ENCODE results near the gene CHDH. TPM values are rescaled to one million over a fixed set of nuclear protein-coding genes. Genes with fewer than 3 reads are reported as not detected.

CHDH gene
- total RNA-seq, 2 experiments from 2014 or later: 9.0 to 9.1 TPM

DNA sequence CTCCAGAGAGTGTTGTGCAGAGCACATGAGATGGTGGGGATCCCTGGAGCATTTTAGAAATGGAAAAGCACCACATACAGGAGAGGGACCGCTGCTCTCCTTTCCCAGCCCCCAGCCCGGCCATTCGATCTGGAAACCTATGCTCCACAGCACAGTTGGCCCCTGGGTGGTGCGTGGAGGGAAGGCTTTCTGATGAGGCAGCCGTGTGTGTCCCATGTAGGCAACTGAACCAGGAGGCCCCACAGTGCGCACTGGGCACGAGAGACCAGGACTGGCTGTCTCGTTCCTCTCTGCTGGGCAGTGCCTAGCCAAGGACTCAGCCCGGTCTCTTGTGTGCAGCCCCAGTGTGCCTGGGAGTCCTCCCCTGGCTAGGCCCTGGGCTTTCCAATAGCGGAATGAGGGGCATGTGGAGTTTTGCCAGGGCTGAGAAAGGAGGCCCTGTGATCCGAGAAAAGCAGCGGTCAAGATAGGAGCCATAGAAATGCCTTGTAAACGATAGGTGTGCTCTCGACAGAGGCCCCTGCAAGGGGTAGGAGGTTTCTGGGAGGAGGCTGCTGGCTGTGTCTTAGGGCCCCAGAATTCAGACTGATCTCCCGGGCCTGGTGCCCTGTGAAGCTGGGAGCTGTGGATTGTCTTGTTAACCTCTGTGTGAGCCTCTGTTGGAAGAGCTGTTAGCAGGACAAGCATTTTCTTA, 39.0 kb downstream of the CHDH start:
- Mint-ChIP-seq H3K9me3 (no peaks in the 10 kb centered on the region), H3K36me3 (ENCODE audit: low read depth) (no peaks in the 10 kb centered on the region), H3K27me3 (peaks cover 10% of the 10 kb centered on the region), H3K4me1 (no peaks in the 10 kb centered on the region), H3K27ac (no peak overlapping the region), H3K4me3 (no peak overlapping the region)
- ChIA-PET POLR2A (no interaction called here), CTCF (no interaction called here)
- DNase-seq: no peak

DNA sequence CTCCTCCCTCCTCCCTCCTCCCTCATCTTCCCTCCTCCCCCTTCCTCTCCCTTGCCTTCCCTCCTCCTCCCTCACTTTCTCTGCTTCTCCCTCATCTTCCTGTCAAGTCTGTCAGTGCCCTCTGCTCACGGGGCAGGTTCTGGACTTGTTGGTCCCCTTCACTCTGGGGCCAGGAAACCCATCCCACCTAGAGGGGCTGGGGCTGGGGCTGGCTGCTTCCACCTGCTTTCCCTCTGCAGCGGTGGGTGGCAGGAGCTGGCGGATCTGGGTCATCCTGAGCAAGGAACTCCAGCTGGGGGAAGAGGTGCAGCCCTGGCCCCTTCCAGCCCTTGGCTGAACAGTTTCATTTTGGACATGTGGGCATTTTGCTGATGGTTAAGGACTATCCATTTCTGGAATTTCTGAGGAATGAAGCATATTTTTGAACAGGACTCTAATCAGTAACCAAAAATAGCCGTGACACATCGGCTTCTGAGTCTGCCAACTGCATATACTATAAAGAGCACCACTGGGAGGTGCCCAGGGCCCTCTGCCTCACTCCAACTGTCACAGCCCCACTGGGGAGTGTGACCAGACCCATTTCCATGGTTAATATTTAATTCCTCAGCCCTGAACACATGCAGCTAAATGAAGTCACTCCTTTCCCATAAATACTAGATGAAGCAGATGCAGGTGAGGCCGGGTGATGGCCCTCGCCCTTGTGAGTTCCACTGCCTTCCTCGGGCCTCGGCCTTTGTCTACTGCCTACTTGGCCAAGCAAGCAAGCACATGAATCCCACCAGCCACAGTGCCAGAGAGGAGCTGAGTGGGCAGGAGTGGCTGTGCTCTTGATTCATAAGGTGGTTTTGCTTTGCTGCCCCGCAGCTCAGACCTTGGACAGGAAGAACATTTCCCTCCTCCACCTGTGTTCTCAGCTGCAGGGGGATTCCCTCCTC, 39.8 kb downstream of the CHDH start:
- H3K4me1 Mint-ChIP-seq: no peaks in the 10 kb centered on the region

DNA sequence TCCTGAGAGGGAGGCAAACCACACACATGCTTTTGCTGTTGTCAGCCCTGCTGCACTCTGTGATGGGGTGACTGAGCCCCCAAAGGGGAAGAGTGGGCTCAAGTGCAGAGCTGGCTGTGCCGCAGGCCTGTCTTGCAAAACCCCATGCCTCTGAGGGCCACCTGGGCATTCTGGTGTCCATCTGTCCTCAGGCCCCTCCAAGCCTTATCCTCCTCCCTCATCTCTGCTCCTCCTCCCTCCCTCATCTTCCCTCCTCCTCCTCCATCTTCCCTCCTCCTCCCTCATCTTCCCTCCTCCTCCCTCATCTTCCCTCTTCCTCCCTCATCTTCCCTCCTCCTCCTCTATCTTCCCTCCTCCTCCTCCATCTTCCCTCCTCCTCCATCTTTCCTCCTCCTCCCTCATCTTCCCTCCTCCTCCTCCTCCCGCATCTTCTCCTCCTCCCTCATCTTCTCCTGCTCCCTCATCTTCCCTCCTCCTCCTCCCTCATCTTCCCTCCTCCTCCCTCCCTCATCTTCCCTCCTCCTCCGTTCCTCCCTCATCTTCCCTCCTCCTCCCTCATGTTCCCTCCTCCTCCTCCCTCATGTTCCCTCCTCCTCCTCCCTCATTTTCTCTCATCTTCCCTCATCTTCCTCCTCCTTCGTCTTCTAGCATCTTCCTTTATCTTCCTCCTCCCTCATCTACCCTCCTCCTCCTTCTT, 40.6 kb downstream of the CHDH start:
- Mint-ChIP-seq H3K27me3 (peaks cover 10% of the 10 kb centered on the region), H3K9me3 (no peaks in the 10 kb centered on the region), H3K27ac (no peak overlapping the region), H3K36me3 (ENCODE audit: low read depth) (no peaks in the 10 kb centered on the region), H3K4me1 (no peaks in the 10 kb centered on the region), H3K4me3 (no peak overlapping the region)
- POLR2A ChIA-PET: interaction anchor here (0.8 kb wide), 1 partner anchor 23 kb away, joined by 3 read pairs; no protein-coding TSS in a partner anchor
- CTCF ChIA-PET: no interaction called here
- DNase-seq: no peak

More for the DNA sequence above, 39.8 kb downstream of the CHDH start:
- ChIA-PET CTCF (no interaction called here), POLR2A (no interaction called here)
- Mint-ChIP-seq H3K36me3 (ENCODE audit: low read depth) (no peaks in the 10 kb centered on the region), H3K27me3 (peaks cover 10% of the 10 kb centered on the region), H3K9me3 (no peaks in the 10 kb centered on the region), H3K4me3 (no peak overlapping the region), H3K27ac (no peak overlapping the region)
- DNase-seq: no peak

DNA sequence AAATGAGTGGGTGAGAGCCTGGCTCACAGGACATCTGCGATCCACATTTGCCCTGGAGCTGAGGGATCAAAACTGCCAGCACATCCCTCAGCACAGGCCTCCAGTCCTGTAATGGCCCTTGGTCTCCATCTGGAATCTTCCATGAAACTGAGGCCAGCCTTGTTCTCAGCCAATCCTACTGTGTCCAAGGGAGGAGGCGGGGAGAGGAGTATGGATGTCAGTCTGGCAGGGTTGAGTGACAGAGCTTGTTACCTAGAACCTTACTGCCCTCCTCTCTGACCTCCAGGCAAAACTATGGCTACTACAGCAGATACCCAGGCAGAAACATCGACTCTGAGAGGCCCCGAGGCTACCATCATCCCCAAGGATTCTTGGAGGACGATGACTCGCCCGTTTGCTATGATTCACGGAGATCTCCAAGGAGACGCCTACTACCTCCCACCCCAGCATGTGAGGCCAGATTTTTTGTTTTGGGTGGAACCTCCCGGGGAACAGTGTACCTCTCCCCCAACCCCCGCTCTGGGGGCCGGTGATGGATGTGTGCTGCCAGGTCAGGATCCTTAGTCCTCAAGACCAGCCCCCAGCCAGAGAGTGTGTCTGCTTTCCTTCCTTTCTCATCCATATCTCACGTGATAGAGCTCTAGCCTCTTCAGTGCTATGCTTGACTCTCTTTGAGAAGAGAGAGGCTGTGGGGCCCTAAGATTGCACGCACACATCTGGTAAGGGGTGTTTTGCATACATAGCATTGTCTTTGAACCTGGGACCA, 41.3 kb downstream of the CHDH start:
- Mint-ChIP-seq H3K27me3 (peaks cover 13% of the 10 kb centered on the region), H3K4me1 (no peaks in the 10 kb centered on the region), H3K27ac (no peak overlapping the region), H3K9me3 (no peaks in the 10 kb centered on the region), H3K36me3 (ENCODE audit: low read depth) (no peaks in the 10 kb centered on the region), H3K4me3 (no peak overlapping the region)
- CTCF ChIA-PET: no interaction called here
- POLR2A ChIA-PET: interaction anchor here (0.8 kb wide), 1 partner anchor 23 kb away, joined by 3 read pairs; no protein-coding TSS in a partner anchor
- no peak for DNase-seq

DNA sequence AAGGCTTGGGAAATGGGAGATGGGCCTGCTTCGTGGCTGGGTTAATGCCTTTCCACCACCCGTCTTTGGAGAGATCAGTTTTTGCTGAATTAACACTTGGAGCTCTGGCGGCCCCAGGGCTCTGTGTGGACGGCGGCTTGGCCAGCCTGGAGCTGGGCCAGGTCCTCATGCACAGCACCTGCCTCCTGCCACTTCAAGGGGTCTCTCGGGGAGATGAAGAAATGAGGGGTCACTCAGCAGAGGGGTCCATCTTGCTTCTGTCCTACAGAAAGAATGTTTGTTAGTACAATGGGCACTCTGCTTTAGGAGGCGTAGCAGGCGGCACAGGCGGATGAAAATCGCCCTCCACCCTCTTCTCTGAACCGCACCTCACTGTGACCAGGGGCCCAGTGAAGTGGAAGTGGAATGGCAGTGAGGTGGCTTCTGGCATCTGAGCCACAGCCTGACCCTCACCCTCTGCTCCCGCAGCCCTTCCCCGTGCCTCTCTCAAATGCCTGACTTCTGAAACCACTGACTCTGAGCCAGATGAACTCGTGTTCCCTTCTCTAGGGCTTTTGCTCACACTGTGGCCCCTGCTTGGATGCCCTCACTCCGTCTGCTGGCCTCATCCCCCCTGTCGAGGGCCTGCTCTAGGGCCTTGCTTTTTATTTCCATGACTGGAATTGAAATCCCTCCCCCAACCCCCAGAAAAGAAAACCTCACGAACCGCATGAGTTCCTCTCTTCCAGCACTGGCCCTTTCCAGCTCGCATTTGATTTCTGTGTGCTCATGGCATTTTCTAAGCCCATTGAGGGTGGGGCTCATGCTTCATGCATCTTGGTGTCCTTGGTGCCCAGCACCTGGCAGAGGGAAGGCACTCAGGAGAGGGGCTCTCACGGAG, 42.2 kb downstream of the CHDH start:
- no peak overlapping the region for H3K4me3 Mint-ChIP-seq
- ChIA-PET CTCF (no interaction called here), POLR2A (no interaction called here)
- H3K4me1 Mint-ChIP-seq: no peaks in the 10 kb centered on the region
- H3K36me3 Mint-ChIP-seq (ENCODE audit: low read depth): no peaks in the 10 kb centered on the region
- H3K9me3 Mint-ChIP-seq: no peaks in the 10 kb centered on the region
- H3K27me3 Mint-ChIP-seq: peaks cover 13% of the 10 kb centered on the region
- DNase-seq: no peak
- H3K27ac Mint-ChIP-seq: no peak overlapping the region

DNA sequence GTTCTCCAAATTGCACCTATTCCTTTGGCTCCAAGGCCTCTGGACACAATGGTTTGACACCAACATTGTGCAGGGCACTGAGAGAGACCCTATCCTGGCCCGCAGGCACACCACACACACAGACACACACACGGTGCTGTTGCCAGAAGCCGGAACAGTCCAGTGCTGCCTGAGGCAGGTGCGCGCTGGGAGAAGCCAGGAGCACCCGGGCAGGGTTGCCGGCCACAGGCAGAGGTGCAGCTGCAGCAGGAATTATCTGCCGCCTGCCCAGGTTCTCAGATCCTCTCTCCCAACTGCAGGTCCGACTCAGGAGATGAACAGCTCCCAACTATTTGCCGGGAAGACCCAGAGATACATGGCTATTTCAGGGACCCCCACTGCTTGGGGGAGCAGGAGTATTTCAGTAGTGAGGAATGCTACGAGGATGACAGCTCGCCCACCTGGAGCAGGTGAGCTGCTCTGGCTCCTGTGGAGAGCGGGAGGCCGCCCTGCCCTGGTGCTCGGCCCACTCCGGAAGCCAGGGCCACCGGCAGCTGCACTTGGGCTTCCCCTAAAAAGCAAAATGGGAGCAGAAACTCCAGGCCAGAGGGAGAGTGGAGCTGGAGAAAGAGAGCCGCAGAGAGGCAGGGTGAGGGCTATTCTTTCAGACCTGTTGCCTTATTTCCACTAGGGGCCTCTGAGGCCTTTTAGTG, 42.9 kb downstream of the CHDH start:
- Mint-ChIP-seq H3K9me3 (no peaks in the 10 kb centered on the region), H3K27ac (no peak overlapping the region), H3K4me1 (no peaks in the 10 kb centered on the region), H3K4me3 (no peak overlapping the region), H3K36me3 (ENCODE audit: low read depth) (no peaks in the 10 kb centered on the region), H3K27me3 (peaks cover 16% of the 10 kb centered on the region)
- no peak for DNase-seq
- ChIA-PET CTCF (no interaction called here), POLR2A (no interaction called here)

DNA sequence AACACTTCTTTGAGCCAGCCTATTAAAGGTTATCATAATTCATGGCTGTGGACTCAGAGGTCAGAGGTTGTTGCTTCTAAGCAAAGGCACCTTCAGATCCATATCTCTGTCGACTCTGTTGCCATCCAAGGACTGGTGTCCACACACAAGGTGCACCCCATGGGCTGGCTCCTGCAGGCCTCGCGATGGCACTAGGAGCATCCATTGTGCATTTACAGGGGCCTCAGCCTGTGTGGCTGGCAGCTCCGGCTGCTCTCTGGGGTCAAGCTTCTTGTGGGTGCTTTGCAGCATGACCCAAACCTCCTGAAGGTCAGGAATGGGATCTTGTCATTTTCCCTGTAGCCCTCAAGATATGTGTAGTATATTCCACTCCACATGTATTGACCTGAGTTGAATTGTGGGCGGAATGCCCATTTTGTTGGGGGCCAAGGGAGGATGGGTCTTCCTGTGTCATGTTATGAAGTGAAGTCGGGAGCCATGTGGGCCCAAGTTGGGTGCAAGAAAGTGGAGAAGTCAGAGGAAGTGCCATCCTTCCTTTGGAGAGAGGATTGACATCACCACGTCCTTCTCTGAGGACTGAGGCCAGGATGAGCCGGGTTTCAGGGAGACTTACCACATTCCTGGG, 43.9 kb downstream of the CHDH start:
- no peaks in the 10 kb centered on the region for H3K9me3 Mint-ChIP-seq
- peaks cover 24% of the 10 kb centered on the region for H3K27me3 Mint-ChIP-seq
- DNase-seq: no peak
- ChIA-PET CTCF (no interaction called here), POLR2A (no interaction called here)
- no peak overlapping the region for H3K27ac Mint-ChIP-seq
- H3K4me1 Mint-ChIP-seq: no peaks in the 10 kb centered on the region
- H3K4me3 Mint-ChIP-seq: no peak overlapping the region
- no peaks in the 10 kb centered on the region for H3K36me3 Mint-ChIP-seq (ENCODE audit: low read depth)

DNA sequence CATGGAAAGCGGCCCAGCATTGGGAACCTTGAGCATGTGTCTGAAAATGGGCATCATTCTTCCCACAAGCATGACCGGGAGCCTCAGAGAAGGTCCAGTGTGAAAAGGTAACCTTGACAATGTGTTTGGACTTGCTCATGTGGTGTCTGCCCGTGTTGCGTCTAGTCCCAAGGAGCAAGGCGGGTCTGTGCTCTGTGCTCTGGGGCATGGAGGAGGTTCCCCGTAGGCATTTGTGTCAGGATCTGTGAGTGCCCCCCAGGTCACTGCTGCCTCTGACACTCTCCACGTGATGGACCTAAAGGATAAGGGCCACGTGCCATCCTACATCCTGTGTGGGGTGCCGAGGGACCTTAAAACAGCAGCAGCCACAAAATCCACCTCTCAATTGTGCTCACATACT, 44.9 kb downstream of the CHDH start:
- no peak for DNase-seq
- Mint-ChIP-seq H3K27ac (no peak overlapping the region), H3K4me1 (no peaks in the 10 kb centered on the region), H3K9me3 (no peaks in the 10 kb centered on the region), H3K27me3 (peaks cover 28% of the 10 kb centered on the region), H3K36me3 (ENCODE audit: low read depth) (no peaks in the 10 kb centered on the region), H3K4me3 (no peak overlapping the region)
- CTCF ChIA-PET: no interaction called here
- POLR2A ChIA-PET: no interaction called here

DNA sequence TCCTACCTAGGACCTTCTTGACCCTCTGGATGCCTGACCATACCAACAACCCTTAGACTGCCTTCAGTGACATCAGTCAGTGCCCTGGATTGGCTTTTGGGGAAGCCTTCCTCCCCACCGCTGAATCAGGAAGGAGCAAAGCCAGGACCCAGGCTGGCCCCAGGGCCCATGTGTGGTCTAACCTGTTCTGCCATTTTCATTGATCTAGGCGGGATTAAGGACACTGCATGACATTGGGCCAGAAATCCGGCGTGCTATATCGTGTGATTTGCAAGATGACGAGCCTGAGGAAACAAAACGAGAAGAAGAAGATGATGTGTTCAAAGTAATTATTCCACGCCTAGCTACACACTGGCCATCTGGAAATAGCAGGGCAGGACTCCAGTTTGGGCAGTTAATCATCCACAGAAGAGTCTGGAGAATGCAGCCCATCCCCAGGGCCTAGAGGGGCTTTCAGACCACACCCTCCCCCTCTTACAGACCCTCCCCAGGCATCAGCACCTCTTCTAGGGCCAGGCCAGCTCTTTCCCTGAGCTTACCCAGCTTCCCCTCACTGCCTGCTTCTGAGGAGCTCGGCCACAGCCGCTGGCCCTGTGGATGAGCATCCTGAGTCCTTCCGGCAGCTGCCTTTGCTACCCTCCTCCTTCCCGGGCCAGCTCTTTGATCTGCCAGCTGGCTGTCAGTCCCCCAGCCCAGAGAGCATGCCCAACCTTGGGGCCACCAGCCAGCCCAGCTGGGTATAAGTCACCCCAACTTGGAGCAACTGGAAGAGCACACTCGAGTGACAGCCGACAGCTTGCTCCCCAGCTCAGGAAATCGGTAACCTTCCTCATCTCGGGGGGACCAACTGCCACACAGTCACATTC, 45.9 kb downstream of the CHDH start:
- CTCF ChIA-PET: no interaction called here
- Mint-ChIP-seq H3K27me3 (peaks cover 35% of the 10 kb centered on the region), H3K4me1 (no peaks in the 10 kb centered on the region), H3K9me3 (no peaks in the 10 kb centered on the region), H3K36me3 (ENCODE audit: low read depth) (no peaks in the 10 kb centered on the region), H3K27ac (no peak overlapping the region), H3K4me3 (no peak overlapping the region)
- no peak for DNase-seq
- POLR2A ChIA-PET: no interaction called here

DNA sequence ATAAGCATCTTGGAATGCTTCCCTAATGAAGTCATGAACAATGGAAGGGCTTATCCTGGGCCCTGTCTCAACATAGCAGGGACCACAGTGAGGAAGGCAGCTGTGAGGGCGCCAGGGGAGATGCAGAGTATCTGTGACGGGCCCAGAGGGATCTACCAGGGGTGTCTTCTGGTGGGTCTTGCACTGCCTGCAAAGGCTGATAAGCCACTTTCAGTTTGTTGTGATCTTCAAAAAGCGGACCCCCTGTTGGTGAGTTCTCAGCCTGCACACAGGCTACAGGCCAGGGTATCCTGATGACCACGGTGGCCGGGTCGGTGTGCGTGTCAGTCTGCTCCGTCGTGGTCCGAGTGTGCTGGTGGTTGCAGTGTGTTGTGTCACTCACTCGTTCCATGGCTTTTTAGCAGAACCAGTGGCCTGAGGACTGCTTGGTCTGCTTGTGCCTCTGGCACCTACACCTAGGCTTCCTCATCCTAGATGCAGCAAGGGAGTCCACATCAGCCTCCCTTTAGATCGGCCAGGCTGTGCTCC, 46.8 kb downstream of the CHDH start:
- Mint-ChIP-seq H3K4me1 (no peaks in the 10 kb centered on the region), H3K36me3 (ENCODE audit: low read depth) (no peaks in the 10 kb centered on the region), H3K9me3 (no peaks in the 10 kb centered on the region), H3K27ac (no peak overlapping the region), H3K27me3 (peaks cover 39% of the 10 kb centered on the region), H3K4me3 (no peak overlapping the region)
- ChIA-PET POLR2A (no interaction called here), CTCF (no interaction called here)
- no peak for DNase-seq

DNA sequence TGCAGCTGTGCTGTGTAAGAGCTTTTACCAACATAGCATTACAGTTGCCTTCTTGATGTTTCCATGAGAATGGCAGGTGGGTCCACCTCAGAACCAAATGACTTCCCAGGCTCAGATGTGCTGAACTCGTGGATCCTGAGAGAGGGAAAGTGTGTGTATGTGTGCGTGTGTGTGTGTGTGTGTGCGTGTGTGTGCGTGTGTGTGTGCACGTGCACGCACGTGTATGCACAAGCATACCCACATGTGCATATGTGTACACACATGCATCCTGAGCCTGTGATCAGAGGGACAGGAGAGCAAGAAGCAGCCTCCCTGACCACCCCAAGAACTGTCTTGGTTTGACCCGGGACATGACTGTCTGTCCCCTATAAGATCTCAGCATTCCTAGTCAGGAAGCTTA, 48.1 kb downstream of the CHDH start:
- Mint-ChIP-seq H3K9me3 (no peaks in the 10 kb centered on the region), H3K27me3 (peaks cover 46% of the 10 kb centered on the region), H3K4me3 (no peak overlapping the region), H3K27ac (no peak overlapping the region), H3K4me1 (no peaks in the 10 kb centered on the region), H3K36me3 (ENCODE audit: low read depth) (no peaks in the 10 kb centered on the region)
- ChIA-PET POLR2A (no interaction called here), CTCF (no interaction called here)
- DNase-seq: no peak
